Muscle layer of colon (tissue), 2 donors: ENCODE results near the gene GALR2.
"Not testable (repeated sequence)": the region's sequence is repeated elsewhere in the genome, so short reads cannot be mapped to it uniquely, and the experiment has no call there.

ENCODE experiments used
- H3K27ac ChIP-seq: one replicate; pipeline ENCODE4 v1.7.0; 2013; ENCODE audit warnings: low read depth, mild to moderate bottlenecking, low read length, moderate library complexity
- H3K27me3 ChIP-seq, 2 donors: one replicate each; pipeline ENCODE4 v1.7.0; 2013; ENCODE audit warnings: low read length in 2 of 2, mild to moderate bottlenecking in 2 of 2; ENCODE audit not compliant: insufficient read depth in 2 of 2, control insufficient read depth in 1 of 2
- H3K36me3 ChIP-seq: one replicate; pipeline ENCODE4 v1.7.0; 2013; ENCODE audit warnings: mild to moderate bottlenecking, low read length; ENCODE audit not compliant: insufficient read depth
- H3K4me1 ChIP-seq: one replicate; pipeline ENCODE4 v1.7.0; 2013; ENCODE audit warnings: mild to moderate bottlenecking, low read length; ENCODE audit not compliant: insufficient read depth
- H3K4me3 ChIP-seq, 2 donors: one replicate each; pipeline ENCODE4 v1.7.0; 2013; ENCODE audit warnings: low read length in 2 of 2, low read depth in 1 of 2, mild to moderate bottlenecking in 1 of 2, moderate library complexity in 1 of 2
- H3K9ac ChIP-seq: one replicate; pipeline ENCODE4 v1.7.0; 2013; ENCODE audit warnings: low read length
- H3K9me3 ChIP-seq: one replicate; pipeline ENCODE4 v1.7.0; 2013; ENCODE audit warnings: mild to moderate bottlenecking, low read length
- donor health status: abdominal sarcoma.
- donor health status: Adenocarcinoma of cecum.

Gene GALR2

DNA sequence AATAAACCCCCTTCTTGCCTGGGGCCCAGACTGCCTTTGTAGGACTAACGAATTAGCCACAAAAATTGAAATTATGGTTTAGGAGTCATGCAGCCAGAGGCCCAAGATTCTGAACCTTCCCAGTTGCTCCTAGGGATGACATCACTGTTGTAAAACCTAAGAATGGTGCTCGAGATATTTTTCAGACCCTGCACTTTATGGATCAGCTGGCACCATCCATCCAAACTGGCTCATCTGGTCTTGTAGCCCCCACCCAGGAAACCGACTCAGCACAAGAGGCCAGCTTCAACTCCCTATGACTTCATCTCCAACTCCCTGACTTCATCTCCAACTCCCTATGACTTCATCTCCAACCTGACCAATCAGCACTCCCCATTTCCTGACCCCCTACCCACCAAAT lies 36.5 kb upstream of the GALR2 start:
- H3K9ac ChIP-seq: no peak overlapping the region
- peak overlapping the region; percentile 92 for H3K27ac ChIP-seq
- peaks cover 37% of the 10 kb centered on the region for H3K36me3 ChIP-seq
- no peak overlapping the region for H3K4me3 ChIP-seq
- H3K27me3 ChIP-seq: no peaks in the 10 kb centered on the region
- peaks cover 75% of the 10 kb centered on the region for H3K4me1 ChIP-seq
- no peaks in the 10 kb centered on the region for H3K9me3 ChIP-seq

DNA sequence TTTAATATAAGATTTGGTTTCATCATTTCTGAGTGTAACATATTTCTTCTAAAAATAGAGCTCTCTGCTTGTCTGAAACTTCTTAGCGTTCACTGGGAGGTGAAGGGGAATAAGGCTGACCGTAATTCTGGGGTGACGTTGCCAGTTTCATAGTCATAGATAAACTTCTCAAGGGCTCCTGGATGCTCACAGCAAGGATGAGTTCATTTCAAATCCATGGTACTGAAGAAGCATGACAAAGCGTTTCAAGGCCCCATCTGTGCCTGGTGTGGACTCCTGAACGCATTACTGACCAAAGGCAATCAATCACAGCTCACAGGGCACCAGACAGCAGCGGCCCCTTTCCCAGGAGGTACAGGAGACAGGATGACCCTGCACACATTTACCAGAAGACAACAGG lies 35.5 kb upstream of the GALR2 start:
- H3K27ac ChIP-seq: peak overlapping the region; percentile 92
- H3K4me3 ChIP-seq: no peak overlapping the region
- H3K4me1 ChIP-seq: peaks cover 64% of the 10 kb centered on the region
- no peaks in the 10 kb centered on the region for H3K9me3 ChIP-seq
- peaks cover 48% of the 10 kb centered on the region for H3K36me3 ChIP-seq
- H3K27me3 ChIP-seq: no peaks in the 10 kb centered on the region
- H3K9ac ChIP-seq: no peak overlapping the region

DNA sequence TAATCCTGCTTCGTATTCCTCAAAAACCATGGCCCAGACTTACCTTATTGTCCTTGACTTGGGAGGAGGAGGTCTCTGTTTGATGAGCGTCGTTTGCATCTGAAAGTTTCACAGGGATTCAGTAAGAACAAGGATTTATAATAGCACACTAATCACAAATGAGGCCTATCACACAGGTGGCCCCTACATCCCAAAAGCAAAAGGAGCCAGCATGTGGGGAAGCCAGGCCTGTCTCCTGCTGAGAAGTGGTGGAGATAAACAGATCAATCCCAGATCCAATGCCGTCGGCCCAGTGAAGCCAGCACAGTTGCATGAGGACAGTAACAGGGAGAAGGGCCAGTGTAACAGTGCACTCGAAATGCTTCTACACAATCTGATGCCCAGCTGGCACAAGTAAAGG lies 34.2 kb upstream of the GALR2 start:
- Histone ChIP-seq H3K36me3 (peaks cover 60% of the 10 kb centered on the region), H3K9ac (no peak overlapping the region), H3K27ac (peak overlapping the region; percentile 92)

DNA sequence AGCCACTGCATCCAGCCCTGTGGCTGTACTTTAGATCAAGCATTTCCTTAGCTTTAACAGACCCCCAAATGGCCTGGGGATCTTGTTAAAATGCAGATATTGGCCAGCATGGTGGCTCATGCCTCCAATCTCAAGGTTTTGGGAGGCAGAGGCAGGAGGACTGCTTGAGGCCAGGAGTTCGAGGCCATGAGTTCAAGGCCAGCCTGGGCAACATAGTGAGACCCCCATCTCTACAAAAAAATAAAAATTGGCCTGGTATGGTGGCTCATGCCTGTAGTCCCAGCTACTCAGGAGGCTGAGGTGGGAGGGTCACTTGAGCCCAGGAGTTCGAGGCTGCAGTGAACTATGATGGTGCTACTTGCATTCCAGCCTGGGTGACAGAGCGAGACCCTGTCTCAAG lies 31.7 kb upstream of the GALR2 start:
- H3K9ac ChIP-seq, H3K27me3 ChIP-seq, H3K27ac ChIP-seq, H3K4me3 ChIP-seq, H3K9me3 ChIP-seq: not testable (repeated sequence)
- Histone ChIP-seq H3K4me1 (peaks cover 31% of the 10 kb centered on the region), H3K36me3 (peaks cover 80% of the 10 kb centered on the region)

More for the DNA sequence above, 34.2 kb upstream of the GALR2 start:
- peaks cover 52% of the 10 kb centered on the region for H3K4me1 ChIP-seq
- no peak overlapping the region for H3K4me3 ChIP-seq
- no peaks in the 10 kb centered on the region for H3K27me3 ChIP-seq
- no peaks in the 10 kb centered on the region for H3K9me3 ChIP-seq

DNA sequence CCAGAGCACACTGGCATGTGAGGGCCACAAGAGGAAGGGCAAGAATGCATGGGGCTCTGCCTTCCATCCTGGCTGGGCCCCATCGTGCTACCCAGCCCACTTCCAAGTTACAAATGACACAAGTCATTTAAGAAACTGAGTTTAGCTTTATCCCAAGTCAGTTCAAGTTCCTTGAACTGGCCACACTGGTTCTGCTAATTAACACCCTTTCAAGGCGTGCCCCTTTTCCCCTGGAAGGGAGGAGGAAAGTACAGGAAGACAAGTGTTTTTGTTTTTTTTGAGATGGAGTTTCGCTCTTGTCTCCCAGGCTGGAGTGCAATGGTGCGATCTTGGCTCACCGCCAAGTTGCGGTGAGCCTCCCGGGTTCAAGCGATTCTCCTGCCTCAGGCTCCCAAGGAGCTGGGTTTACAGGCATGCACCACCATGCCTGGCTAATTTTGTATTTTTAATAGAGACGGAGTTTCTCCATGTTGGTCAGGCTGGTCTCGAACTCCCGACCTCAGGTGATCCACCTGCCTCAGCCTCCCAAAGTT lies 30.0 kb upstream of the GALR2 start:
- not testable (repeated sequence) for H3K27ac ChIP-seq, H3K9me3 ChIP-seq, H3K9ac ChIP-seq, H3K4me3 ChIP-seq, H3K27me3 ChIP-seq
- Histone ChIP-seq H3K36me3 (peaks cover 93% of the 10 kb centered on the region), H3K4me1 (peaks cover 22% of the 10 kb centered on the region)

DNA sequence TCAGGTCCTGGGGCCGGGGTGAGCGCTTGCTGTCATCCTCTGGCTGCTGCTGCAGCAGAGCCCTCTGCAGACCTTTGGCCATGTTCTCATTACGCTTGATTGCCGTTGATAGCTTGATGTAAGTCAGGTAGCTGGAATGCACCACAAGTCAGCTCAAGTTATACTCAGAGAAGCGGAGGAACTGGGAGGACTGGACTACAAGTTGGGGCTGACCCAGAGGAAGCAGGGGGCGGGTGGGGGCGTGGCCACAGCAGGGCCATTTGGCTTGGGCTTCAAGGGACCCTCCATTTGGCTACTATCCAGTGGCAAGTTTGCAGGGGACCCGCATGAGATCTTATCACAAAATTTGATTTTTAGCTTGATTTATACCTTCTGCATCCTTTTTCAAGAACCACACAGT lies 28.5 kb upstream of the GALR2 start:
- Histone ChIP-seq H3K4me1 (peaks cover 8% of the 10 kb centered on the region), H3K9ac (no peak overlapping the region), H3K36me3 (peaks cover 88% of the 10 kb centered on the region), H3K27me3 (no peaks in the 10 kb centered on the region), H3K27ac (no peak overlapping the region), H3K9me3 (no peaks in the 10 kb centered on the region), H3K4me3 (no peak overlapping the region)

DNA sequence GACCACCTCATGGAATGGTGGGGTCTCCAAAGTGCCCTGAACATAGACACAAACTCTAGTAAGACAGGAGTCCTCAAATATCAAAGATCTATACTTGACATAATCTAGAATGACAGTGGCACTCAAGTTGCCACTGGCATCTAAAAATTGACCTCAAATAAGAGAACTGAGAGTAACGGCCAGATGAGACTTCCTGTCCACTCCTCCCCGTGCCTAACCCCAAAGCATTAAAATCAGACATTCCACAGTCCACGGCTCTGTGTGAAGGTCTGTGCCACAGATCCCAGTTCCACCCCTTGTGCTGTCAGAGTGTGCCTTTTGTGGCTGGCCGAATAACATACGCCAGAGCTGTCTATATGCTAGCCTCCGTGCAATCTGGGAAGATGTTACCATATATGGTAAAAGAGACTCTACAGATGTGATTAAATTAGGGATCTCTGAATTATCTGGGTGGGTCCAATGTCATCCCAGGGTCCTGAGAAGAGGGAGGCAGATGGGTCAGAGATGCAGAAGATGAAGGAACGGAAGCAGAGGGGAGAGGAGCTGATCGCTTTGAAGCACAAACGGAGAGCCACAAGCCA lies 26.5 kb upstream of the GALR2 start:
- Histone ChIP-seq H3K9me3 (no peaks in the 10 kb centered on the region), H3K36me3 (peaks cover 69% of the 10 kb centered on the region), H3K9ac (no peak overlapping the region), H3K4me1 (peaks cover 8% of the 10 kb centered on the region), H3K27ac (peak overlapping the region; percentile 14), H3K4me3 (no peak overlapping the region), H3K27me3 (no peaks in the 10 kb centered on the region)

DNA sequence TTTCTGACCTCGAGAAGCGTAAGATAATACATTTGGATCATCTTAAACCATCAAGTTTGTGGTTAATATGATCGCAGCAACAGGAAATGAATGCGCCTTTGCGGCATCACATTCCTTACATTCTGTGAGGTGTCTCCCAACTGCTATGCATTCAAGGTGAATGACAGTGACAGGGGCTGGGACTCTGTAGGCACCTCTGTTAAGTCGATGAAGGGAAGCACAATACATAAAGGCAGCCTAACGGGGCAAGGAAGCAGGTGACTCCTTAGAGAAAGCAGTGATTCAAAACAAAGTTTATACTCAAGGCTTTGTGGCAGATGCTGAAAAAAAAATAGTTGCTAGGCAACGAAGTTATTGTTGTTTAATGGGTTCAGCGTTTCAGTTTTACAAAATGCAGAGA lies 25.9 kb upstream of the GALR2 start:
- Histone ChIP-seq H3K9ac (no peak overlapping the region), H3K36me3 (peaks cover 63% of the 10 kb centered on the region), H3K4me3 (no peak overlapping the region), H3K4me1 (peaks cover 8% of the 10 kb centered on the region), H3K27ac (no peak overlapping the region), H3K9me3 (no peaks in the 10 kb centered on the region), H3K27me3 (no peaks in the 10 kb centered on the region)

DNA sequence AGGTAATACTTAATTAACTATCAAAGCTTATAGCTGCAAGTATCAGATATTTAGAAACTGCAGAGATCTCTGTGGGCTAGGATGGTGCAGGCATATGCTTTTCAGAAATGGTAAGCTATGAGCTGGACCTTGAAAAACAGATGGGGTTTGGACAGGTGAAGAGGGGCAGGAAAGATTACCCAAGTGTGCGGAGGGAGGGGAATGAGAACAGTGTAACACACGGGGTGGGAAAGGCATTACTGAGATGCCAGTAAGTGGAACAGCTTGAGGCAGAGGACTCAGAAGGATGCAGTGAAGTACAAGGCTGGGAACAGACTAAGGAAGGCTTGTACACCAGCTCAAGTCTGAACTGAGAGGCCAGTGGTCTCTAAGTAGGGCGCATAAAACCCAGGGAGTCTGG lies 25.3 kb upstream of the GALR2 start:
- Histone ChIP-seq H3K9me3 (no peaks in the 10 kb centered on the region), H3K9ac (no peak overlapping the region), H3K27me3 (no peaks in the 10 kb centered on the region), H3K4me1 (peaks cover 8% of the 10 kb centered on the region), H3K27ac (no peak overlapping the region), H3K36me3 (peaks cover 63% of the 10 kb centered on the region), H3K4me3 (no peak overlapping the region)

DNA sequence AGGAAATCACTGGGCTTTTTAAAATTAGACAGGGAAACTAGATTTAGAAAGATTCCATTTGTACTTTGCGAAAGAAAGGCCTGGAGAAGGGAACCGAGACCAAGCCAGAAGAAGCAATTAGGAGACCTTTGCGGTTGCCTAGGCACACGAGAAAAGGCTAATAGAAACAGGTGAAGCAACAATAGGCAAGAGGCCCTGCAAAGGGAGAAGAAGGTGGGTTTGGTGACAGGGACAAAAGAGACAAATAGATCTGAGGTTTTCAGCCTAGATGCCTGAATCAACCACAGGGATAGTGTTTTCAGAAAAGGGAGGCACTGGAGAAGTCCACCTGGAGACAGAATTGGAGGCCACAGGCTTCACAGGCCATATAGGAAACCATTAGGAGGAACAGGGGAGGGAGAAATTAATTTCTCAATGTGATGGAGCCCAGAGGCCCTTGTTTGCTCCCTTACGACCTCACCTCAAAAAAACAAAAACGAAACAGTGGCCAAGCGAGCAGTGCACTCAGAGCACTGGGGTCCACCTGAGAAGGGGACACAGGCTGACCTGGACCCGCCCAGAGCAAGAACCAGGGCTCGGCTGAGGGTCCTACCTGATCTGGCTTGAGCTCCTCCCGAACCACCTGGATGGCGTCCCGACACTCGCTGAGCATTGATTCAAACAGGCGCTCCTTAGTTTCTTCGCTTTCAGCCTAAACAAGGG lies 24.6 kb upstream of the GALR2 start:
- no peak overlapping the region for H3K27ac ChIP-seq
- no peaks in the 10 kb centered on the region for H3K27me3 ChIP-seq
- H3K9me3 ChIP-seq: no peaks in the 10 kb centered on the region
- no peak overlapping the region for H3K9ac ChIP-seq
- H3K4me1 ChIP-seq: peaks cover 8% of the 10 kb centered on the region
- H3K4me3 ChIP-seq: no peak overlapping the region
- peaks cover 55% of the 10 kb centered on the region for H3K36me3 ChIP-seq

DNA sequence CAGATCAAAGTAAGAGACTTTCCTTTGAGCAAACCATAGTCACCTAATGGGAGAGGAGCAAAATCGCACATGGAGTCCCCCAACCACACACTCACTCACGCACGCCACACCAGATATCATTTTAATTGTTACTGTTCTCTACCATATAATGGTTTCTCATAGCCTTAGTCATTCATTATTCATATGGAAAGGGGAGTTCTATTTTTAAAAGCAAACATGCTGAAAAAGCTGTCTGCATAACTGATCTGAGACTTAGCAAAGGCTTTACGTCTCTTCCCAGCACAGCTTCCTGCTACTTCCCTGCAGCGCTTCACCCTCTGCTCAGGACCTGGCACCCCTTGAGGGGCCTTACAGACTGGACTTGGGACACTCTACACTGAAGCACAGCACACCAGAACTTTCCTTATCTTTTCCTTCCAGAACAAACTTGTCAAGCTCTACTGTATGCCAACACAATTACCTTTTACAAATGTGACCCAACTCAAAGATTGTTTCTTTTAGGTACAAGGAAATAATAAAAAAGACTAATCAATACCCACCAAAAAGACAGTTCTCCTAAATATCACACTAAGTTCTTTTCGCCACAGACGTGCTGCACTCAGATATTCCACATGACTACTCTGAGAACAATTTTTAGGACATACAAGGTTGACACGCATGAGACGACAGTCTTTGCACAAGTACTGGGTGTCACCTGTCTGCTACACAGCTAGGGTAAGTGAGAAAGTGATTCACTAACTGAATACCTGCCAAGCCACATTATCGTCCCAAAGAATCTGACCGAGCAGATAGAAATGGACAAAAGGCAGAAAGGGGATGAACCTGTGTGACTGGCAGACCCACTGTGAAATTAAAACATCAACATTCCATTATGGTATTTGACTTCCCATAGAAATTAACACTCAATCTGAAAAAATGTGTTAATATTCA lies 23.8 kb upstream of the GALR2 start:
- H3K36me3 ChIP-seq: peaks cover 48% of the 10 kb centered on the region
- H3K9ac ChIP-seq: no peak overlapping the region
- no peaks in the 10 kb centered on the region for H3K9me3 ChIP-seq
- H3K4me3 ChIP-seq: no peak overlapping the region
- H3K4me1 ChIP-seq: peaks cover 8% of the 10 kb centered on the region
- no peaks in the 10 kb centered on the region for H3K27me3 ChIP-seq
- H3K27ac ChIP-seq: no peak overlapping the region
